BJ (cell line): ENCODE data around the gene MARK1. TPM values are rescaled to one million over a fixed set of nuclear protein-coding genes. Genes with fewer than 3 reads are reported as not detected.

ENCODE experiments used
- CTCF ChIA-PET: fragments of 350-600 bp; formaldehyde crosslinking; extraction: SDS; loops from one replicate; lab custom pipeline; 2021; ENCODE audit warnings: antibody characterized with exemption, inconsistent platforms; lab: Yijun Ruan, JAX
- POLR2A ChIA-PET: fragments of 300-600 bp; sonication (Branson Sonifier 250); formaldehyde crosslinking; extraction: SDS; loops from one replicate; lab custom pipeline; 2021; ENCODE audit warnings: antibody characterized with exemption; lab: Charles Lee
- DNase-seq: peaks from one replicate; pipeline ENCODE4 v3.0.0-alpha.2; 2011; ENCODE audit warnings: low read depth
- H3K27me3 ChIP-seq: 2 replicates; pipeline ENCODE4 v1.6.0; 2011; ENCODE audit warnings: low read length; ENCODE audit not compliant: control insufficient read depth, insufficient read depth
- H3K36me3 ChIP-seq: 2 replicates; pipeline ENCODE4 v1.5.1; 2011; ENCODE audit warnings: low read length; ENCODE audit not compliant: control insufficient read depth, insufficient read depth
- H3K4me3 ChIP-seq: 2 replicates; pipeline ENCODE4 v1.5.1; 2011; ENCODE audit warnings: low read depth, mild to moderate bottlenecking, control low read depth, low read length
- CTCF ChIP-seq: IDR thresholded peaks from 2 replicates; pipeline ENCODE4 v1.5.1; 2011; ENCODE audit warnings: low read depth, mild to moderate bottlenecking, control low read depth, inconsistent platforms, low read length, moderate library complexity; ENCODE audit not compliant: insufficient read depth
- polyA plus RNA-seq: library from polyadenylated mRNA; depleted of rRNA; stranded (reverse); fragments of >200 nt; gene quantifications from 2 replicates; pipeline ENCODE4 v1.2.3, GENCODE V29; 2011

MARK1 gene
- polyA plus RNA-seq, 1 experiment: 0.97 TPM

- H3K27me3 ChIP-seq: no peaks in the 10 kb centered on the region
- DNase-seq: no peak
- H3K4me3 ChIP-seq: no peak overlapping the region
- ChIA-PET CTCF (interaction anchor here (1.5 kb wide), 1 partner anchor 10 kb away, joined by 4 read pairs; no protein-coding TSS in a partner anchor), POLR2A (no interaction called here)
- no peak for TF ChIP-seq CTCF
- H3K36me3 ChIP-seq: no peaks in the 10 kb centered on the region
These were observed 23.6 kb upstream of the MARK1 start for GRCh38 chr1:220504329-220504728.

- Histone ChIP-seq H3K4me3 (no peak overlapping the region), H3K36me3 (no peaks in the 10 kb centered on the region), H3K27me3 (no peaks in the 10 kb centered on the region)
- TF ChIP-seq CTCF: no peak
- DNase-seq: no peak
- ChIA-PET POLR2A (no interaction called here), CTCF (no interaction called here)
These were observed 20.9 kb upstream of the MARK1 start for GRCh38 chr1:220507085-220507484.

- ChIA-PET POLR2A (no interaction called here), CTCF (no interaction called here)
- H3K36me3 ChIP-seq: no peaks in the 10 kb centered on the region
- no peak for TF ChIP-seq CTCF
- no peak for DNase-seq
- H3K4me3 ChIP-seq: no peak overlapping the region
- no peaks in the 10 kb centered on the region for H3K27me3 ChIP-seq
These were observed 16.8 kb upstream of the MARK1 start for GRCh38 chr1:220511179-220511578.

GRCh38 chr1:220511785-220512184 lies 16.2 kb upstream of the MARK1 start:
- no peaks in the 10 kb centered on the region for H3K36me3 ChIP-seq
- DNase-seq: no peak
- no peaks in the 10 kb centered on the region for H3K27me3 ChIP-seq
- POLR2A ChIA-PET: no interaction called here
- no peak for TF ChIP-seq CTCF
- CTCF ChIA-PET: no interaction called here
- H3K4me3 ChIP-seq: no peak overlapping the region

- TF ChIP-seq CTCF: no peak
- no peak overlapping the region for H3K4me3 ChIP-seq
- CTCF ChIA-PET: no interaction called here
- H3K27me3 ChIP-seq: no peaks in the 10 kb centered on the region
- H3K36me3 ChIP-seq: no peaks in the 10 kb centered on the region
- POLR2A ChIA-PET: no interaction called here
- no peak for DNase-seq
These were observed 14.1 kb upstream of the MARK1 start for GRCh38 chr1:220513834-220514233.
